Cortex of kidney (tissue), 1 donor: ENCODE results near the gene ITGA5.
"Not testable (repeated sequence)": the region's sequence is repeated elsewhere in the genome, so short reads cannot be mapped to it uniquely, and the experiment has no call there.

Experiments used
- DNase-seq: peaks from one replicate; lab custom pipeline; 2025; lab: John Stamatoyannopoulos, UW

Gene ITGA5

GRCh38 chr12:54371328-54372112 is 47.5 kb downstream of the ITGA5 start:
- DNase-seq = no peak

GRCh38 chr12:54370171-54370730 is 48.8 kb downstream of the ITGA5 start:
- DNase-seq = no peak

GRCh38 chr12:54369597-54370131 is 49.4 kb downstream of the ITGA5 start:
- no peak for DNase-seq

- no peak for DNase-seq
Observed at GRCh38 chr12:54368709-54369596, 50.1 kb downstream of the ITGA5 start.

GRCh38 chr12:54368025-54368708 is 50.9 kb downstream of the ITGA5 start:
- DNase-seq = no peak

GRCh38 chr12:54364413-54364812 is 54.7 kb downstream of the ITGA5 start, which contains the start of gene GPR84:
GPR84 (minus strand) TSS chr12:54364486; CDS start chr12:54363851, 635 bp downstream.
- DNase-seq = no peak

GRCh38 chr12:54363618-54364017 is 55.4 kb downstream of the ITGA5 start:
- no peak for DNase-seq

GRCh38 chr12:54363047-54363446 is 56.0 kb downstream of the ITGA5 start:
- DNase-seq = no peak

GRCh38 chr12:54360717-54361456 is 58.2 kb downstream of the ITGA5 start:
- no peak for DNase-seq

GRCh38 chr12:54359762-54360351 is 59.2 kb downstream of the ITGA5 start:
- DNase-seq = no peak

- DNase-seq = no peak
Observed at GRCh38 chr12:54358945-54359761, 59.9 kb downstream of the ITGA5 start.

GRCh38 chr12:54358191-54358944 is 60.7 kb downstream of the ITGA5 start:
- no peak for DNase-seq

- no peak for DNase-seq
Observed at GRCh38 chr12:54357506-54358190, 61.4 kb downstream of the ITGA5 start.

GRCh38 chr12:54356951-54357356 is 62.1 kb downstream of the ITGA5 start:
- DNase-seq = no peak

- DNase-seq = no peak
Observed at GRCh38 chr12:54356228-54356627, 62.8 kb downstream of the ITGA5 start.

GRCh38 chr12:54355104-54355815 is 63.8 kb downstream of the ITGA5 start:
- DNase-seq = no peak

- DNase-seq = not testable (repeated sequence)
Observed at GRCh38 chr12:54354271-54354670, 64.8 kb downstream of the ITGA5 start.
